ENCODE measurements around the gene IQSEC2. TPM values are rescaled to one million over a fixed set of nuclear protein-coding genes. Genes with fewer than 3 reads are reported as not detected.

The IQSEC2 gene
- polyA plus RNA-seq, 3 donors: 6.5 to 31.2 (median 6.9) TPM

DNA sequence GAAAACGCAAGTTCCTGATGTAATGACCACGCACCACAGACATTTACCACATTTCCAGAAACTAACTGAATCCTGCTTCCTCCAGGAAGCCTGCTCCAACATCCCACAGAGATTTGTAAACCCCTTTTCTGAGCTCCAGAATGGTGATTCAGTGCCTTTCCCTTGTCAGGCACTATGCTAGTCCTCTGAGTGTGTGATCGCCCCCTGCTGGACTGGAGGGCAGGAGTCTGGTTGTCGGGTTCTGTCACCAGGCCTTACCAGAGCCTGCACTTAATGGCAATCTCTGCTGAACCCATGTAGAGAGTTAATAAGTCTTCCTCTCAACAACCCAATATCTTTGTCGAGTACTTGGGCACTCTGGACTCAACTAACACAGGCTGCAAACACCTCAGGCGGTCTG lies 41.9 kb downstream of the IQSEC2 start:
- H3K4me3 Mint-ChIP-seq: no peak overlapping the region
- H3K36me3 Mint-ChIP-seq: peaks cover 50 to 71% of the 10 kb centered on the region in 2 donors
- H3K27ac ChIP-seq (ENCODE audit: low read depth in 1 of 2, low read length in 2 of 2): no peak overlapping the region
- H3K27me3 Mint-ChIP-seq (ENCODE audit: low read depth in 3 of 3): peaks cover 0 to 38% (median 3%) of the 10 kb centered on the region in 3 donors
- TF ChIP-seq, protein P1, sequence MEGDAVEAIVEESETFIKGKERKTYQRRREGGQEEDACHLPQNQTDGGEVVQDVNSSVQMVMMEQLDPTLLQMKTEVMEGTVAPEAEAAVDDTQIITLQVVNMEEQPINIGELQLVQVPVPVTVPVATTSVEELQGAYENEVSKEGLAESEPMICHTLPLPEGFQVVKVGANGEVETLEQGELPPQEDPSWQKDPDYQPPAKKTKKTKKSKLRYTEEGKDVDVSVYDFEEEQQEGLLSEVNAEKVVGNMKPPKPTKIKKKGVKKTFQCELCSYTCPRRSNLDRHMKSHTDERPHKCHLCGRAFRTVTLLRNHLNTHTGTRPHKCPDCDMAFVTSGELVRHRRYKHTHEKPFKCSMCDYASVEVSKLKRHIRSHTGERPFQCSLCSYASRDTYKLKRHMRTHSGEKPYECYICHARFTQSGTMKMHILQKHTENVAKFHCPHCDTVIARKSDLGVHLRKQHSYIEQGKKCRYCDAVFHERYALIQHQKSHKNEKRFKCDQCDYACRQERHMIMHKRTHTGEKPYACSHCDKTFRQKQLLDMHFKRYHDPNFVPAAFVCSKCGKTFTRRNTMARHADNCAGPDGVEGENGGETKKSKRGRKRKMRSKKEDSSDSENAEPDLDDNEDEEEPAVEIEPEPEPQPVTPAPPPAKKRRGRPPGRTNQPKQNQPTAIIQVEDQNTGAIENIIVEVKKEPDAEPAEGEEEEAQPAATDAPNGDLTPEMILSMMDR (IDR thresholded peaks at IDR 0.05): no peak
- no peaks in the 10 kb centered on the region for H3K27me3 ChIP-seq (ENCODE audit: control insufficient read depth in 2 of 2, insufficient read depth in 2 of 2, low read length in 2 of 2)
- H3K9ac ChIP-seq (ENCODE audit: insufficient read depth, low read length, poor library complexity, severe bottlenecking): no peak overlapping the region
- no peaks in the 10 kb centered on the region for H4K20me1 ChIP-seq (ENCODE audit: insufficient read depth, low read length)
- peaks cover 61 to 75% of the 10 kb centered on the region in 2 donors for H3K36me3 ChIP-seq (replicated peaks in 1 of 2; ENCODE audit: control insufficient read depth in 1 of 2, insufficient read depth in 2 of 2, low read length in 2 of 2)
- H3K4me3 ChIP-seq (replicated peaks in 1 of 3; ENCODE audit: low read depth in 2 of 3, low read length in 3 of 3): no peak overlapping the region
- H3K4me1 Mint-ChIP-seq: no peaks in the 10 kb centered on the region
- H2AFZ ChIP-seq (ENCODE audit: insufficient read depth, low read depth, low read length, poor library complexity, severe bottlenecking): no peak overlapping the region
- H3K79me2 ChIP-seq (ENCODE audit: insufficient read depth, low read length): no peaks in the 10 kb centered on the region
- no peak overlapping the region for H3K27ac Mint-ChIP-seq
- no peak overlapping the region for H3K4me2 ChIP-seq (replicated peaks; ENCODE audit: extremely low read depth, low read length, poor library complexity, severe bottlenecking)
- DNase-seq: no peak
- no peaks in the 10 kb centered on the region for H3K9me3 ChIP-seq (replicated peaks in 1 of 2; ENCODE audit: control insufficient read depth in 1 of 2, insufficient read depth in 1 of 2, low read length in 2 of 2)
- no peaks in the 10 kb centered on the region for H3K4me1 ChIP-seq (ENCODE audit: control insufficient read depth in 1 of 2, insufficient read depth in 2 of 2, low read length in 2 of 2)
- WGBS (ENCODE audit: insufficient coverage): 100% methylated on average over 1 of the region's 6 CpGs
- peaks cover 0 to 3% (median 0%) of the 10 kb centered on the region in 7 donors for H3K9me3 Mint-ChIP-seq
- intact Hi-C loops (cut with micrococcal nuclease): no loop called here

DNA sequence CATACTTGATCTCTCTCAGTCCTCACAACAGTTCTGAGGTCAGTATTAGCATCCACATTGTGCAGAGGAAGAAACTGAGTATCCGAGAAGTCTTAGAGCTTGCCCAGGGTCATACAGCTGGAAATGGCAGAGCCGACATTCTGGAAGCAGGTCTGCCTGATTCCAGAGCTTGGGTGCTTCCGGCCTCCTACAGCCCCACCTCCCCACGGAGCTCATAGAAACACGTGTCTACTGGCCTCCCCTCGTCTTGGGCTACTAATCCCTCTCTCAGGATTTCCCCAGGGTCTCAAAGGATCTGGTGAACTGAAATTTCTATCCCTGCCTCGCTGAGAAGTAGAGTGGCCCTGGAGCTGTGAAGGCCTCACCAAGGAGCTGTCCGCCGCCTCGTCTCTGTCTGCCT lies 44.3 kb downstream of the IQSEC2 start:
- TF ChIP-seq, protein P1 (IDR thresholded peaks at IDR 0.05): no peak
- peaks cover 46 to 57% of the 10 kb centered on the region in 2 donors for H3K36me3 Mint-ChIP-seq
- H3K4me1 ChIP-seq (ENCODE audit: control insufficient read depth in 1 of 2, insufficient read depth in 2 of 2, low read length in 2 of 2): no peaks in the 10 kb centered on the region
- H3K4me1 Mint-ChIP-seq: no peaks in the 10 kb centered on the region
- H3K27ac Mint-ChIP-seq: no peak overlapping the region
- no peak for DNase-seq
- no peaks in the 10 kb centered on the region for H3K79me2 ChIP-seq (ENCODE audit: insufficient read depth, low read length)
- H4K20me1 ChIP-seq (ENCODE audit: insufficient read depth, low read length): no peaks in the 10 kb centered on the region
- H3K4me3 ChIP-seq (replicated peaks in 1 of 3; ENCODE audit: low read depth in 2 of 3, low read length in 3 of 3): no peak overlapping the region
- H2AFZ ChIP-seq (ENCODE audit: insufficient read depth, low read depth, low read length, poor library complexity, severe bottlenecking): no peak overlapping the region
- no peak overlapping the region for H3K4me3 Mint-ChIP-seq
- intact Hi-C loops (cut with micrococcal nuclease): no loop called here
- H3K9me3 ChIP-seq (replicated peaks in 1 of 2; ENCODE audit: control insufficient read depth in 1 of 2, insufficient read depth in 1 of 2, low read length in 2 of 2): no peaks in the 10 kb centered on the region
- no peak overlapping the region for H3K4me2 ChIP-seq (replicated peaks; ENCODE audit: extremely low read depth, low read length, poor library complexity, severe bottlenecking)
- H3K9me3 Mint-ChIP-seq: peaks cover 0 to 3% (median 0%) of the 10 kb centered on the region in 7 donors
- WGBS (ENCODE audit: insufficient coverage): 98% methylated on average over 5 of the region's 10 CpGs
- H3K27me3 Mint-ChIP-seq (ENCODE audit: low read depth in 3 of 3): peaks cover 0 to 37% (median 5%) of the 10 kb centered on the region in 3 donors
- no peak overlapping the region for H3K27ac ChIP-seq (ENCODE audit: low read depth in 1 of 2, low read length in 2 of 2)
- H3K36me3 ChIP-seq (replicated peaks in 1 of 2; ENCODE audit: control insufficient read depth in 1 of 2, insufficient read depth in 2 of 2, low read length in 2 of 2): peaks cover 58 to 62% of the 10 kb centered on the region in 2 donors
- H3K27me3 ChIP-seq (ENCODE audit: control insufficient read depth in 2 of 2, insufficient read depth in 2 of 2, low read length in 2 of 2): no peaks in the 10 kb centered on the region
- no peak overlapping the region for H3K9ac ChIP-seq (ENCODE audit: insufficient read depth, low read length, poor library complexity, severe bottlenecking)

All from CD14-positive monocyte (primary cell).